ES-I3 (cell line): ENCODE results near the gene ZSCAN1.

Experiments used
- H3K36me3 ChIP-seq: 2 replicates; pipeline ENCODE4 v1.6.1; 2013; ENCODE audit warnings: mild to moderate bottlenecking, low read length, control low read depth, moderate library complexity; ENCODE audit not compliant: insufficient read depth
- H3K4me1 ChIP-seq: 2 replicates; pipeline ENCODE4 v1.6.1; 2013; ENCODE audit warnings: mild to moderate bottlenecking, control low read depth, low read length; ENCODE audit not compliant: insufficient read depth
- H3K9ac ChIP-seq: 2 replicates; pipeline ENCODE4 v1.6.1; 2013; ENCODE audit warnings: low read depth, mild to moderate bottlenecking, low read length, moderate library complexity
- H3K9me3 ChIP-seq: 2 replicates; pipeline ENCODE4 v1.6.1; 2013; ENCODE audit warnings: mild to moderate bottlenecking, low read length, moderate library complexity; ENCODE audit not compliant: control insufficient read depth, insufficient read depth

Gene ZSCAN1

DNA sequence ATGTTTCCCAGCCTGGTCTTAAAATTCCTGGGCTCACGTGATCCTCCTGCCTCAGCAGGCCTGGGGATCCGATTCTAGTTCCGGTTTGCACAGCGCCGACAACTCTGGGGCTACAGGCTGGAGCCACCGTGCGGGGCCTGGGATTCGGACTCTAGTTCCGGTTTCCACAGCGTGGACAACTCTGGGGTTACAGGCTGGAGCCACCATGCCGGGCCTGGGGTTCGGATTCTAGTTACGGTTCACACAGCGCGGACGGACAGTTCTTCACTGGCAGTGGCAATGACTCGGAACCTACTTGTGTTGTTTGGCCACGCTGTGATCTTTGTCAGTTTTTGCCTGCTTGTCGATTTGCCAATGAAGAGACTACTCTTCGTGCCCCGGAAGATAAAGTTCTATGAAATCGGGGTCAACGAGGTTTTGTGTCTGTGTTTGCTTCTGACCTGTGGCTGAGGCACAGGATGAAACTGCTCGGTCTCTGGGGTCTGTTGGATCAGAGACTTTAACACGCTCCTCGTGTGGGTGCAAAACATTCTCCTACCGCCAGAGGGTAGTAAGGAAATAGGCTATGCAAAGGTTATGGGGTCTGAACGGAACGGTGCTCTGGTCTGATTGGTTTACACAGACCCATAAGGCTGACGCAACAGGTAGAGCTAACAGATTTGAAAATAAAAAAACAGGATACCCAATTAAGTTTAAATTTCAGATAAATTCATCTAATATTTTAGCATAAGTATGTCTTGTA is 12.1 kb upstream of the ZSCAN1 start:
- no peaks in the 10 kb centered on the region for H3K4me1 ChIP-seq
- H3K9me3 ChIP-seq: no peaks in the 10 kb centered on the region; the same call in 1 of the 2 replicates
- no peak overlapping the region for H3K9ac ChIP-seq
- H3K36me3 ChIP-seq: no peaks in the 10 kb centered on the region; the same call in 1 of the 2 replicates

- Histone ChIP-seq H3K4me1 (no peaks in the 10 kb centered on the region), H3K9ac (no peak overlapping the region), H3K9me3 (no peaks in the 10 kb centered on the region; the same call in 1 of the 2 replicates), H3K36me3 (no peaks in the 10 kb centered on the region; the same call in 1 of the 2 replicates)
Observed at GRCh38 chr19:58022283-58022660, 11.6 kb upstream of the ZSCAN1 start.

- Histone ChIP-seq H3K4me1 (no peaks in the 10 kb centered on the region), H3K36me3 (no peaks in the 10 kb centered on the region; the same call in 1 of the 2 replicates), H3K9me3 (no peaks in the 10 kb centered on the region; the same call in 1 of the 2 replicates), H3K9ac (no peak overlapping the region)
Observed at GRCh38 chr19:58024661-58025060, 9.2 kb upstream of the ZSCAN1 start.

- Histone ChIP-seq H3K36me3 (no peaks in the 10 kb centered on the region), H3K9me3 (no peaks in the 10 kb centered on the region), H3K9ac (peak overlapping the region; percentile 42), H3K4me1 (no peaks in the 10 kb centered on the region; the same call in 1 of the 2 replicates)
Observed at GRCh38 chr19:58034477-58034793, 610 bp downstream of the ZSCAN1 start.

GRCh38 chr19:58035863-58036262 is 2.0 kb downstream of the ZSCAN1 start:
- Histone ChIP-seq H3K9ac (no peak overlapping the region), H3K9me3 (no peaks in the 10 kb centered on the region), H3K36me3 (no peaks in the 10 kb centered on the region), H3K4me1 (no peaks in the 10 kb centered on the region; the same call in 1 of the 2 replicates)

DNA sequence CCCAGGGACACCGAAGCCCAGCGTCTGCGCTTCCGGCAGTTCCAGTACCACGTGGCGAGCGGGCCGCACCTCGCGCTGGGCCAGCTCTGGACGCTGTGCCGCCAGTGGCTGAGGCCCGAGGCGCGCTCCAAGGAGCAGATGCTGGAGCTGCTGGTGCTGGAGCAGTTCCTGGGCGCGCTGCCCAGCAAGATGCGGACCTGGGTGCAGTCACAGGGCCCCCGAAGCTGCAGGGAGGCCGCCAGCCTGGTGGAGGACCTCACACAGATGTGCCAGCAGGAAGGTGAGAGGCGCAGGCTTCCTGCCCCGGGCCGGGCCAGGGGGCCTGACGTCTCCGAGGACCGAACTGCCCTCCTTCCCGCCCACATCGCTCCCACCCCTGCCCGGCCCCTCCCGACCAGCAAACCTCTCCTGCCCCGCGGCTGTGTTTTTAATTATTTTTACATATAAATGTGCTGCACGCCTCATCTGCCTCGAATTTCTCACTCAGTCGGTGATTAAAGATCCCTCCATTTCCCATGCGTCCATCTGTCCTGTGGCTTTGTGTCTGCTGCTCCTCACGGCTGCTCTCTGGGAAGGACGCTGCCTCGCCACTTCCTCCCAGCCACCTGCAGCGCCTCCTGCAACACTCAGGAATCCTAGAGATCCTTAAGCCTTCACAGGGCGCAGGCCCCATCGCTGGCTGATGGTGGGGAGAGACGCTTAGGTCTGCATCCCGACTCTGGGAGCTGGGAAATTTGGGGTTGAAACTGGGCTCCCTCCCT is 4.3 kb downstream of the ZSCAN1 start:
- Histone ChIP-seq H3K4me1 (no peaks in the 10 kb centered on the region; the same call in 1 of the 2 replicates), H3K36me3 (no peaks in the 10 kb centered on the region), H3K9ac (no peak overlapping the region), H3K9me3 (no peaks in the 10 kb centered on the region)

GRCh38 chr19:58038688-58039204 is 4.9 kb downstream of the ZSCAN1 start:
- no peak overlapping the region for H3K9ac ChIP-seq

DNA sequence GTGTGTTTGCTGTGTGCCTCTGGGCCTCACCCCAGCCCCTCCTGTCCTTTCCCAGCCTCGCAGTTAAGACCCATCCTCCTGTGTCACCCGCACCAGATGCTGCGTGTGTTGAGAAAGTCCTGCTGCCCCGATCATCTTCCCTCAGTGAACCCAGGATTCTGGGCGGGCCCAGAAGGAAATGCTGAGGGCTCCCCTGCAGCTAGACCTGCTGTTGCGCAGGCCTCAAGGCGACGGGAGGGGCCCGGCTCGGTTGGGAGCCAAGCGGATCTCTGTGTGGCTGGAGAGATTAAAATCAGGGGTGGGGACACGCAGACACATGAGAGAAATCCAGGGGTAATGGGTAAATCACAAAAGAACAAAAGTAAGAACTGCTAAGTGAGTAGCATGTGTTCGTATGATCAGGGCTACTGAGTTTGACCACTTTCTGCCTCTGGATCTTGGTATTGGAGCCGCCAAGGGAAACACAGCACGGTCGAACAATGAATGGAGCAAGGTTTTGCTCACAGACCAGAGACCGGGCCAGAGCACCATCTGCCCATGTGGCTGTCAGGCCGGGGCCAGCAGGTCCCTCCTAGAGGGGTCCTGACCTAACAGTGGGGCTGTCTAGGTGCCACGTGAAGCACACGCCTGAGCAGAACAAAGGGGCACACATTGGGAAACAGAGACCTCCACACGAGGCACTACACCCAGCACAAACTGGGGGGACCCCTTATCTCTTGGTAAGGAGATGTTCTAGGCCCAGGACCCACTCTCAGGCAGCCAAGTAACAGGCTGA is 7.1 kb downstream of the ZSCAN1 start:
- Histone ChIP-seq H3K9ac (no peak overlapping the region), H3K9me3 (no peaks in the 10 kb centered on the region), H3K4me1 (no peaks in the 10 kb centered on the region), H3K36me3 (no peaks in the 10 kb centered on the region)

More at GRCh38 chr19:58038688-58039204, 4.9 kb downstream of the ZSCAN1 start:
- no peaks in the 10 kb centered on the region for H3K36me3 ChIP-seq
- H3K9me3 ChIP-seq: no peaks in the 10 kb centered on the region
- H3K4me1 ChIP-seq: no peaks in the 10 kb centered on the region; the same call in 1 of the 2 replicates

DNA sequence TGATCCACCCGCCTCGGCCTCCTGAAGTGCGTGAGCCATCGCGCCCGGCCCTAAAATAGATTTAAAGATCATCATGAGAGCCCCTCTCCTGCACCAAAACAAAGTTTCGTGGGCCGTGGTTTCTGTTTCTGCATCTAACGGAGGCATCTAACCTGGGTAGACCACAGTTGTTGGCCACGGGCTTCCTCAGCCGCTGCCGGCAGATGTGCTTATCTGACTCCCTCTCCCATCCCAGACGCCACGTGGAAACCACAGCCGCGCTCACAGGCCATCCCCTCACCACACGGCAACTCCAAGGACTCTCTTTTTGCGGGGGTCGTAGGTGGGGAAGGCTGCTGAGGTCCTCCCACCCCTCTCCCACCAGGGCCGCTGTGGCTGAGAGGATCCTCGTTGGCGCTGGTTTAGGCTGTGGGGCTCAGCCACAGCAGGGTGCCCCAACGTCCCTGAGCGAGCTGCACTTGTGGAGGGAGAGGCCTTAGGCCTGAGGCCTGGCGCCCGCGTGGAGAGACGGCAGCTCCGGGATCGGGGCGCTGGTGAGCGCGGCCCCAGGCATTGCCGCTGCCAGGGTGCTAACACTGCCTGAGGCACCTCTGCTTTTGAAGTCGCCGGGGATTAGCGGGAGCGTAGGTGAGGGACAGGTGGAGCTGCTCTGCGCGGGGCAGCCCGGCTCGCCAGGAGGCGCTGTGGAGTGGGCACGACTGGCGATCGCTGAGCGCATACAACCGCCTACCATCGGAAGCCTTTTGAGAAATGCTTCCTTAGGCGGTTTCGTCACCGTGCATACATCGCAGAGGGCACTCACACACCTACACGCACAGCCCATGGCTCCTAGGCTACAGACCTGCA is 8.9 kb downstream of the ZSCAN1 start:
- Histone ChIP-seq H3K36me3 (no peaks in the 10 kb centered on the region), H3K4me1 (no peaks in the 10 kb centered on the region), H3K9ac (no peak overlapping the region), H3K9me3 (no peaks in the 10 kb centered on the region)

DNA sequence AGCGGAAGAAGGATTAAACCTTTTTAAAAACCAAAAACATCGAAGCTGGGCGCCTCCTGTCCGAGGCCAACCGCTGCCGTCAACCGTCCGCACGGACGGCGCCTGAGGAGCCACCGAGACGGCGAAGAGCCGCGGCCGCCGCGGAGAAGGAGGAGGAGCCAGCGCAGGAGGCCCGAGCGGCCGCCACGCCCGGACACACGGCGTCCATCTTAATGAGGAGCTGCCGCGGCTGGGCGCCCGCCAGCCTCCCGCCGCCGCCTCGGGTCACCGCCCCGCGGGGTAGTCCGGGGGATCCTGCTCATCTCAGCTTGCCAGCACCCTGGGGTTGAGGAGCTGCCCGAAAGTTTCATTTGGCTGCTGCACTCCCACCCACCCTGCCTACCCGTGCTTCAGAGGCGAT is 10.6 kb downstream of the ZSCAN1 start:
- Histone ChIP-seq H3K36me3 (no peaks in the 10 kb centered on the region), H3K9me3 (0 out of 2 replicates have a peak, but pooled peaks cover under 1% of the 10 kb centered on the region), H3K9ac (no peak overlapping the region), H3K4me1 (no peaks in the 10 kb centered on the region)

DNA sequence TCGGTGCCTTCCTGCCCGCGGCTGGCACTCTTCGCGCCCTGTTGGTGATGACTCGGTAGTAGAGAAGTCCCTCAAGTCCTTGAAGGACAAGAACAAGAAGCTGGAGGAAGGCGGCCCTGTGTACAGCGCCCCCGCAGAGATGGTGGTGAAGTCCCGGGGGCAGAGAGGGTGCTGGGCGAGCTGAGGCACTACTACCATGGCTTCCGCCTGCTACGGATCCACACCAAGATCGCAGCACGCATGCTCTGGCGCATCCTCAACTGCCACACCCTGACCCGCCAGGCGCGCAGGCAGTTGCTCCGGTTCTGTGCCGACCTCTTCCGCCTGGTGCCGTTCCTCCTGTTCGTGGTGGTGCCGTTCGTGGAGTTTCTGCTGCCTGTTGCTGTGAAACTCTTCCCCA is 11.1 kb downstream of the ZSCAN1 start:
- Histone ChIP-seq H3K9me3 (0 out of 2 replicates have a peak, but pooled peaks cover 4% of the 10 kb centered on the region), H3K9ac (no peak overlapping the region), H3K36me3 (no peaks in the 10 kb centered on the region), H3K4me1 (no peaks in the 10 kb centered on the region)

GRCh38 chr19:58045411-58046050 is 11.7 kb downstream of the ZSCAN1 start:
- H3K36me3 ChIP-seq: no peaks in the 10 kb centered on the region
- no peak overlapping the region for H3K9ac ChIP-seq
- 0 out of 2 replicates have a peak, but pooled peaks cover 4% of the 10 kb centered on the region for H3K9me3 ChIP-seq
- no peaks in the 10 kb centered on the region for H3K4me1 ChIP-seq

DNA sequence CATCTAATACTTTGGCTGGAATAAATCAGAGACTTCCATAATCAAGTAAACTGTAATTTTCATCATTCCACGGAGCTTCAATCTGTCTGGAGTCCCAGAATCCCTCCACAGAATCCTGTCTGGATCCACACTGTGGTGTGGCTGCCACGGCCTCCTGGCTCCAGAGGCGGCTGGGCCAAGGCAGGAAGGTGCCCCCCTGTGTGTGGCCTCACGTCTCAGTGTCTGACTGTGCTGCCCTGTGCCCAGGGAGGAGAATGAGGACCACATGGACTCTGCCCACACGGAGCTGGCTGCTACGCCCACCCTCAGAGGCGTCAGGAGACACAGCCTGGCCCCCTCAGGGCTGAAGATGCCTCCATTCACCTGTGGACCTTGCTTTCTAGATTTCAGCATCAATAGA is 13.0 kb downstream of the ZSCAN1 start:
- Histone ChIP-seq H3K9ac (no peak overlapping the region), H3K4me1 (no peaks in the 10 kb centered on the region), H3K9me3 (peaks cover 4% of the 10 kb centered on the region; the same call in 1 of the 2 replicates), H3K36me3 (no peaks in the 10 kb centered on the region)
